GM18907 (cell line): ENCODE data around the gene PIK3C2G.
"Not testable (repeated sequence)": the region's sequence is repeated elsewhere in the genome, so short reads cannot be mapped to it uniquely, and the experiment has no call there.

Experiments used
- ATAC-seq: cut with Tn5 transposase; IDR thresholded peaks from one replicate; pipeline ENCODE4 v1.9.1; 2021; ENCODE audit warnings: mild to moderate bottlenecking, moderate library complexity; ENCODE audit not compliant: unreplicated experiment

PIK3C2G gene, protein sequence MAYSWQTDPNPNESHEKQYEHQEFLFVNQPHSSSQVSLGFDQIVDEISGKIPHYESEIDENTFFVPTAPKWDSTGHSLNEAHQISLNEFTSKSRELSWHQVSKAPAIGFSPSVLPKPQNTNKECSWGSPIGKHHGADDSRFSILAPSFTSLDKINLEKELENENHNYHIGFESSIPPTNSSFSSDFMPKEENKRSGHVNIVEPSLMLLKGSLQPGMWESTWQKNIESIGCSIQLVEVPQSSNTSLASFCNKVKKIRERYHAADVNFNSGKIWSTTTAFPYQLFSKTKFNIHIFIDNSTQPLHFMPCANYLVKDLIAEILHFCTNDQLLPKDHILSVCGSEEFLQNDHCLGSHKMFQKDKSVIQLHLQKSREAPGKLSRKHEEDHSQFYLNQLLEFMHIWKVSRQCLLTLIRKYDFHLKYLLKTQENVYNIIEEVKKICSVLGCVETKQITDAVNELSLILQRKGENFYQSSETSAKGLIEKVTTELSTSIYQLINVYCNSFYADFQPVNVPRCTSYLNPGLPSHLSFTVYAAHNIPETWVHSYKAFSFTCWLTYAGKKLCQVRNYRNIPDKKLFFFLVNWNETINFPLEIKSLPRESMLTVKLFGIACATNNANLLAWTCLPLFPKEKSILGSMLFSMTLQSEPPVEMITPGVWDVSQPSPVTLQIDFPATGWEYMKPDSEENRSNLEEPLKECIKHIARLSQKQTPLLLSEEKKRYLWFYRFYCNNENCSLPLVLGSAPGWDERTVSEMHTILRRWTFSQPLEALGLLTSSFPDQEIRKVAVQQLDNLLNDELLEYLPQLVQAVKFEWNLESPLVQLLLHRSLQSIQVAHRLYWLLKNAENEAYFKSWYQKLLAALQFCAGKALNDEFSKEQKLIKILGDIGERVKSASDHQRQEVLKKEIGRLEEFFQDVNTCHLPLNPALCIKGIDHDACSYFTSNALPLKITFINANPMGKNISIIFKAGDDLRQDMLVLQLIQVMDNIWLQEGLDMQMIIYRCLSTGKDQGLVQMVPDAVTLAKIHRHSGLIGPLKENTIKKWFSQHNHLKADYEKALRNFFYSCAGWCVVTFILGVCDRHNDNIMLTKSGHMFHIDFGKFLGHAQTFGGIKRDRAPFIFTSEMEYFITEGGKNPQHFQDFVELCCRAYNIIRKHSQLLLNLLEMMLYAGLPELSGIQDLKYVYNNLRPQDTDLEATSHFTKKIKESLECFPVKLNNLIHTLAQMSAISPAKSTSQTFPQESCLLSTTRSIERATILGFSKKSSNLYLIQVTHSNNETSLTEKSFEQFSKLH (N-terminal part only)

GRCh38 chr12:18261273-18261672 lies at the start of gene PIK3C2G:
Gene PIK3C2G (plus strand): TSS chr12:18261518. CDS start chr12:18282082, 20,564 bp downstream.
- no peak for ATAC-seq

DNA sequence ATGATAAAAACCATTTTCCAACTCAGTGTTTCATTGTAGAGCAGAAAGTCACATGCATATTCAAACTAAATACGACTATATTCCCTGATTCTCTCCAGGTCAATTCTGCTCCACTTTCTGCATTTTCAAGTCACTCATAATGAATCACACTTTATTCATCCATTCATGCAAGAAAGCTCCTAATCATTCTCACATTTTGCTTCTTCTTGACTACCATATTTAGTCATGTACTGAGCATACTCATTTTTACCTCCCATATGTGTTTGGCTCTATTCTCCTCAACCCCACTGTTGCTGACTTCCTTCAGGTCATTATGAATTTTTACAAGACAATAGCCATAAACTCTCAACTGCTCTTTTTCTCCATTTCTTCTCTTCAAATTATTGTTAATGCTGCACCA lies 43.4 kb upstream of the PIK3C2G start:
- no peak for ATAC-seq

GRCh38 chr12:18221726-18222125 lies 39.6 kb upstream of the PIK3C2G start:
- no peak for ATAC-seq

- ATAC-seq, result no peak
These were observed 38.6 kb upstream of the PIK3C2G start for GRCh38 chr12:18222699-18223098.

- ATAC-seq, result no peak
These were observed 36.6 kb upstream of the PIK3C2G start for GRCh38 chr12:18224745-18225144.

DNA sequence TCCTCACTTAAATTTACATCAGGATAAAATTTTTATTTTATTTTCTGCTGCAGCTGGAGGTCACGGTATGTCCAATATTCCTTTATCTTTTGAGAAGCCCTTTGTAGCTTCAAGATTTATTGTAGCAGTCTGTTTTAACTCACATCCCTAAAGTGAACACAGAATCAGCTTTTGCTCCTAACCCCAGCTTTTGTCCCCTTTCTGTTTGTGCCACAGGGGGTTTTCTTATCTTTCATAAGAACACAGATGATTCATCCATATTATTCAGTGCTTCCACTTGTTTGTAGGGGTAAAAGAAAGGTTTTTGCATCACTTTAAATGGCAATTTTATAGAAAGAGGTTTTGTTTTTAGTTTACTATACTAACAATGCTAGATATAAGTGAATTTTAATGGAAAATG lies 21.8 kb upstream of the PIK3C2G start:
- ATAC-seq, result no peak

- ATAC-seq, result no peak
These were observed 18.8 kb upstream of the PIK3C2G start for GRCh38 chr12:18242380-18243089.

DNA sequence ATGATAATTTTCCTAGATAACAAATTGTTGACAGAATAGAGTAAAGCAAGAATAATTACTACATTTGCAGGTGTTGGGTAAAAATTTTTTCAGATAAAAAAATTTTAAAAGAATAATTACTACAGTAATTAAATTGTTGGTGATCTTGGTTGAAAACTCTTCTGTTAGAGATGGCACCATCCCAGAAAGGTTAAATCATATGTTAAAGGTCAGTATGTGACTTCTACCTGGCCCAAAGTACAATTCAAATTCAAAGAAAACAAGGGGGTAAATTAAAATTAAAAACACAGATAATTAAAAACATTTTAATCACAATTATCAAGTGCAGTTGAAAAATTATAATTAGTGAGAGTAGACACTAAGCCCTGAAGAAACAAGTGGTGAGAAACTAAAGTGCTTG lies 18.1 kb upstream of the PIK3C2G start:
- ATAC-seq, result no peak

- no peak for ATAC-seq
These were observed 15.3 kb upstream of the PIK3C2G start for GRCh38 chr12:18246066-18246465.

DNA sequence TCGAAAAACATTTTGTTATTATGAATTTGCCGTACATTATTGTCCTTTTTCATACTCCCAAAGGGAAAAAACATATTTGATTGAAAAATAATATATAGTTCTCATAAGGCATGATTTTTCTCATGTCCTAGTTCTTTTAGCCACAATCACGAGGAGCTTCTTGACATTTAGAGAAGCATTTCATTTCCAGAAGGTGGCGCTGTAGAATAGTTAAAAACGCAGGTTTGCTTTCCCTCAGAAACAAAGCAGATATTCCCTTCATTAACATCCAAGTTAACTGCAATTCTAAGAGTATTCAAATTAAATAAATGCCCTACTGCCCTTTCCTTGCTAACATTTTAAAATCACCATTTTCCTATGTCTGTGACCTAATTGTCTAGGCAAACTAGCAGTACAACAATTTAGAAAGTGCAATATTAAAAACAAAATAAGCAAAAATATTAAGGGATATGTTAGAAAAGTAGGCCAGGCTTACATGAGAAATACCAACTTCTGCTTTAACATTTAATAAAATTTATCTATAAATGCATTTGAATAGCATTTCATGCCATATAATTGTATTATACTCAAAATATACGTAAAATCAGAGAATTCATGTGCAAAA lies 10.9 kb upstream of the PIK3C2G start:
- no peak for ATAC-seq

- no peak for ATAC-seq
These were observed 7.2 kb upstream of the PIK3C2G start for GRCh38 chr12:18254081-18254480.

GRCh38 chr12:18255004-18255403 lies 6.3 kb upstream of the PIK3C2G start:
- ATAC-seq, result not testable (repeated sequence)

DNA sequence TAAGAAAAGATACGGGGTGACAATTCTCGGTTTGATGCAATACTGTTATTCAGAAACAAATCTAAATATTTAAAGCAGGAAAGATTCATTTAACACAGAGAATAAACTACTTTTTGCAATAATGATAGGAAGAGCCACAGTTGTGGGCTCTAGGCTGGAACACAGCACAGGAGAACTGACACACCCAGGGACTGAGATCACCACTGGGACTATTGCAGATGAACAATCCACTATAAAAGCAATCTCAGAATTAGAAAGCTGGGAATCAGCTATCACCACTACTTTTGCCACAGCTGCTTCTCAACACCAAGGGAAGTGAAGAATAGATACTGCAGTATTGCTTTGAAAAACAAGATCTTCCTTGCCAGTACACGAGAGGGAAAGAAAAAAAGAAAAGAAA lies 4.1 kb upstream of the PIK3C2G start:
- ATAC-seq, result no peak

DNA sequence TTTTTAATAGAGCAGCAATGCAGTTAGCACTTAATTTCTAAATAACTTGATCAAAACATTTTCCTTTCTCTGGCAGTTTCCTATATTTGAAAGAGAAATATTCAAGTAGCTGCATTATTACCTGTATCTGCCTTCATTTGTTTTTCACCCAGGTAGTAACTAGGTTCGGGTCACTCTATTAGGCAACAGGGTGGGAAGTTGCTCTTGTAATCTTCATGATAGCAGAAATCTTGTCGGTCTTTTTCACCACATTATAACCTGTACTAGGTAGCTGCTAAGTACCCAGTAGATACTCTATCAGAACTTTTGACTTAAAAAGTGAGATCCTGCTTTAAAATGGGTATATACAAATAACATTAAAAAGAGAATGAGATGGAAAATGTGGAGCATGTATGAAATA lies 2.4 kb upstream of the PIK3C2G start:
- no peak for ATAC-seq

GRCh38 chr12:18259906-18260682 lies 1.2 kb upstream of the PIK3C2G start:
- ATAC-seq, result no peak

GRCh38 chr12:18261906-18262305 lies 588 bp downstream of the PIK3C2G start:
- no peak for ATAC-seq

- no peak for ATAC-seq
These were observed 1.2 kb downstream of the PIK3C2G start for GRCh38 chr12:18262514-18262913.

- ATAC-seq, result no peak
These were observed 3.3 kb downstream of the PIK3C2G start for GRCh38 chr12:18264581-18265075.
